GM18519 (cell line): Measurements from ENCODE around the gene SEMA3A.

Experiments used
- ATAC-seq: cut with Tn5 transposase; IDR thresholded peaks from one replicate; pipeline ENCODE4 v1.9.1; 2021; ENCODE audit warnings: mild to moderate bottlenecking, moderate library complexity; ENCODE audit not compliant: unreplicated experiment, low FRiP score

The SEMA3A gene

GRCh38 chr7:84199216-84199615, 4.6 kb upstream of the SEMA3A start:
- no peak for ATAC-seq

GRCh38 chr7:84196084-84196503, 1.5 kb upstream of the SEMA3A start:
- ATAC-seq, result no peak

- no peak for ATAC-seq
Measured at GRCh38 chr7:84195295-84196060, 889 bp upstream of the SEMA3A start.

- ATAC-seq, result no peak
Measured at GRCh38 chr7:84193747-84194146, 842 bp downstream of the SEMA3A start.

- ATAC-seq, result no peak
Measured at GRCh38 chr7:84191842-84192241, 2.7 kb downstream of the SEMA3A start.

GRCh38 chr7:84191261-84191660, 3.3 kb downstream of the SEMA3A start:
- ATAC-seq, result no peak

GRCh38 chr7:84190016-84190705, 4.4 kb downstream of the SEMA3A start:
- ATAC-seq, result no peak

GRCh38 chr7:84188786-84189405, 5.7 kb downstream of the SEMA3A start:
- no peak for ATAC-seq

GRCh38 chr7:84187813-84188510, 6.6 kb downstream of the SEMA3A start:
- no peak for ATAC-seq

GRCh38 chr7:84187087-84187805, 7.3 kb downstream of the SEMA3A start:
- no peak for ATAC-seq

- ATAC-seq, result no peak
Measured at GRCh38 chr7:84183741-84184140, 10.8 kb downstream of the SEMA3A start.

- ATAC-seq, result no peak
Measured at GRCh38 chr7:84182301-84182700, 12.3 kb downstream of the SEMA3A start.

GRCh38 chr7:84181628-84182027, 13.0 kb downstream of the SEMA3A start:
- no peak for ATAC-seq

- no peak for ATAC-seq
Measured at GRCh38 chr7:84177758-84178412, 16.7 kb downstream of the SEMA3A start.

- ATAC-seq, result no peak
Measured at GRCh38 chr7:84176716-84177115, 17.9 kb downstream of the SEMA3A start.

GRCh38 chr7:84175461-84175860, 19.1 kb downstream of the SEMA3A start:
- ATAC-seq, result no peak

GRCh38 chr7:84170646-84171045, 23.9 kb downstream of the SEMA3A start:
- no peak for ATAC-seq

GRCh38 chr7:84162584-84162983, 32.0 kb downstream of the SEMA3A start:
- ATAC-seq, result no peak

GRCh38 chr7:84162125-84162524, 32.5 kb downstream of the SEMA3A start:
- no peak for ATAC-seq

- ATAC-seq, result no peak
Measured at GRCh38 chr7:84161398-84161797, 33.2 kb downstream of the SEMA3A start.
